GM23338 (cell line): ENCODE data around the gene ME3. TPM values are rescaled to one million over a fixed set of nuclear protein-coding genes. Genes with fewer than 3 reads are reported as not detected.
A peak's percentile ranks its signal among the peaks of the same experiment; 100 is the strongest.

ENCODE experiments used
- ATAC-seq: fragments of 200-7000 bp; cut with Tn5 transposase; 3 replicates; pipeline ENCODE4 v1.9.1; 2020
- DNase-seq: peaks from one replicate; pipeline ENCODE4 v3.0.0-alpha.2; 2015; ENCODE audit warnings: low spot score
- H2AFZ ChIP-seq: fragments of 200-600 bp; sonication (generic); 2 replicates; pipeline ENCODE4 v1.8.0; 2016; ENCODE audit warnings: antibody characterized with exemption, mild to moderate bottlenecking, moderate library complexity
- H3F3A ChIP-seq: fragments of 200-600 bp; sonication (generic); replicated peaks from 2 replicates; pipeline ENCODE4 v1.8.0; 2017; ENCODE audit warnings: antibody characterized with exemption, mixed run types, low read depth
- H3K27ac ChIP-seq: fragments of 200-600 bp; sonication (generic); 2 replicates; pipeline ENCODE4 v1.6.1; 2016; ENCODE audit warnings: low read depth
- H3K27me3 ChIP-seq: fragments of 200-600 bp; sonication (generic); 2 replicates; pipeline ENCODE4 v1.8.0; 2016; ENCODE audit warnings: mild to moderate bottlenecking, mixed run types, moderate library complexity; ENCODE audit not compliant: insufficient read depth
- H3K36me3 ChIP-seq: fragments of 200-600 bp; sonication (generic); 2 replicates; pipeline ENCODE4 v1.8.0; 2016; ENCODE audit warnings: mild to moderate bottlenecking; ENCODE audit not compliant: insufficient read depth
- H3K4me1 ChIP-seq: fragments of 200-600 bp; sonication (generic); 2 replicates; pipeline ENCODE4 v1.8.0; 2016; ENCODE audit warnings: mild to moderate bottlenecking, moderate library complexity; ENCODE audit not compliant: insufficient read depth
- H3K4me2 ChIP-seq: fragments of 200-600 bp; sonication (generic); 2 replicates; pipeline ENCODE4 v1.7.1; 2017; ENCODE audit warnings: mixed run types
- H3K4me3 ChIP-seq: fragments of 200-600 bp; sonication (generic); 2 replicates; pipeline ENCODE4 v1.6.1; 2016; ENCODE audit warnings: mixed run types
- H3K79me2 ChIP-seq: fragments of 200-600 bp; sonication (generic); replicated peaks from 2 replicates; pipeline ENCODE4 v1.8.0; 2017; ENCODE audit warnings: mild to moderate bottlenecking; ENCODE audit not compliant: insufficient read depth
- H3K9me2 ChIP-seq: fragments of 200-600 bp; sonication (generic); 2 replicates; pipeline ENCODE4 v1.8.0; 2017; ENCODE audit not compliant: insufficient read depth
- H4K20me1 ChIP-seq: fragments of 200-600 bp; sonication (generic); replicated peaks from 2 replicates; pipeline ENCODE4 v1.8.0; 2017; ENCODE audit warnings: mild to moderate bottlenecking; ENCODE audit not compliant: insufficient read depth
- H3K27ac Mint-ChIP-seq: 2 replicates; pipeline ENCODE4 v1.8.0; 2020; ENCODE audit warnings: inconsistent platforms, mild to moderate bottlenecking, moderate library complexity, mixed read lengths
- H3K27me3 Mint-ChIP-seq: 3 replicates; pipeline ENCODE4 v1.8.0; 2022; ENCODE audit warnings: low read depth, mild to moderate bottlenecking, moderate library complexity, mixed read lengths, inconsistent platforms; ENCODE audit not compliant: insufficient read depth, poor library complexity
- H3K36me3 Mint-ChIP-seq: 3 replicates; pipeline ENCODE4 v1.8.0; 2021; ENCODE audit warnings: low read depth, mild to moderate bottlenecking, inconsistent platforms, moderate library complexity, mixed read lengths
- H3K4me1 Mint-ChIP-seq: 3 replicates; pipeline ENCODE4 v1.8.0; 2020; ENCODE audit warnings: mild to moderate bottlenecking, inconsistent platforms, mixed read lengths
- H3K4me3 Mint-ChIP-seq: 3 replicates; pipeline ENCODE4 v1.8.0; 2021; ENCODE audit warnings: moderate library complexity, mild to moderate bottlenecking, inconsistent platforms, mixed read lengths
- H3K9me3 Mint-ChIP-seq: 3 replicates; pipeline ENCODE4 v1.8.0; 2020; ENCODE audit warnings: moderate library complexity, mild to moderate bottlenecking, inconsistent platforms, mixed read lengths
- CREB1 ChIP-seq: fragments of 250-450 bp; sonication (Bioruptor Pico); IDR thresholded peaks from 2 replicates; pipeline ENCODE4 v1.5.0; 2020; ENCODE audit warnings: low read depth, mild to moderate bottlenecking, moderate library complexity
- CTCF ChIP-seq, 2 experiments: fragments of 200-600 bp in 1 of 2; sonication (generic) in 1 of 2; conservative IDR thresholded peaks; 2 replicates each; pipeline versions ENCODE4 v1.5.1 to v1.6.1; 2016 to 2017; ENCODE audit warnings: antibody characterized with exemption in 2 of 2, low read depth in 2 of 2, mild to moderate bottlenecking in 2 of 2, moderate library complexity in 1 of 2
- ETS1 ChIP-seq: IDR thresholded peaks from 2 replicates; pipeline ENCODE4 v1.6.1; 2016; ENCODE audit warnings: antibody characterized with exemption
- EZH2 ChIP-seq: fragments of 200-600 bp; sonication (generic); IDR thresholded peaks from one replicate; pipeline ENCODE4 v1.8.0; 2017; ENCODE audit warnings: antibody characterized with exemption, mild to moderate bottlenecking, low read depth; ENCODE audit not compliant: unreplicated experiment
- EZH2phosphoT487 ChIP-seq: fragments of 200-600 bp; sonication (generic); IDR thresholded peaks from one replicate; pipeline ENCODE4 v1.8.1; 2018; ENCODE audit warnings: antibody characterized with exemption; ENCODE audit not compliant: unreplicated experiment
- JUNB ChIP-seq: IDR thresholded peaks from one replicate; pipeline ENCODE4 v1.6.1; 2016; ENCODE audit warnings: antibody characterized with exemption; ENCODE audit not compliant: unreplicated experiment
- NANOG ChIP-seq: IDR thresholded peaks from 2 replicates; pipeline ENCODE4 v1.6.1; 2016; ENCODE audit warnings: antibody characterized with exemption, borderline replicate concordance
- POLR2AphosphoS5 ChIP-seq: IDR thresholded peaks from 2 replicates; pipeline ENCODE4 v1.6.1; 2016; ENCODE audit warnings: antibody characterized with exemption, low read depth
- REST ChIP-seq: IDR thresholded peaks from one replicate; pipeline ENCODE4 v1.6.1; 2018; ENCODE audit warnings: antibody characterized with exemption; ENCODE audit not compliant: unreplicated experiment
- STAT1 ChIP-seq: IDR thresholded peaks from one replicate; pipeline ENCODE4 v1.6.1; 2016; ENCODE audit warnings: antibody characterized with exemption; ENCODE audit not compliant: unreplicated experiment
- ZNF114 ChIP-seq: fragments of 250-450 bp; sonication (Bioruptor Pico); IDR thresholded peaks from 2 replicates; pipeline ENCODE4 v1.5.0; 2020; ENCODE audit warnings: mild to moderate bottlenecking, moderate library complexity
- ZNF331 ChIP-seq: fragments of 250-450 bp; sonication (Bioruptor Pico); IDR thresholded peaks from 2 replicates; pipeline ENCODE4 v1.5.0; 2020; ENCODE audit warnings: low read depth, mild to moderate bottlenecking, moderate library complexity
- polyA plus RNA-seq: library from polyadenylated mRNA; unstranded; fragments of >200 nt; fragmentation: Nextera tagmentation; extraction: Ambion mirVana; gene quantifications from 2 replicates; pipeline ENCODE4 v1.2.1, GENCODE V29; 2016
- total RNA-seq: library from RNA; depleted of rRNA; stranded (reverse); fragments of >200 nt; shearing (Covaris generic); gene quantifications from 2 replicates; pipeline ENCODE4 v1.2.3, GENCODE V29; 2014

Gene ME3
- total and polyA plus RNA-seq, 2 experiments from 2014 or later: 1.3 to 4.0 TPM

GRCh38 chr11:86593833-86594232 is 78.6 kb downstream of the ME3 start:
- no peak overlapping the region for H3K4me3 Mint-ChIP-seq
- Histone ChIP-seq H2AFZ (no peak overlapping the region), H3K36me3 (no peaks in the 10 kb centered on the region; the same call in 1 of the 2 replicates), H3K27ac (no peak overlapping the region), H3K9me2 (peaks cover 5% of the 10 kb centered on the region; the same call in 1 of the 2 replicates), H3K4me3 (no peak overlapping the region), H4K20me1 (no peaks in the 10 kb centered on the region), H3K79me2 (no peaks in the 10 kb centered on the region), H3K4me2 (no peak overlapping the region), H3F3A (no peaks in the 10 kb centered on the region), H3K4me1 (peaks cover 23% of the 10 kb centered on the region), H3K27me3 (no peaks in the 10 kb centered on the region)
- H3K9me3 Mint-ChIP-seq: peaks cover 24% of the 10 kb centered on the region
- H3K27ac Mint-ChIP-seq: no peak overlapping the region
- ATAC-seq (no peak), DNase-seq (no peak)
- TF ChIP-seq EZH2: no peak
- no peak for TF ChIP-seq ZNF331 (CRISPR knock-in tag)
- TF ChIP-seq CTCF (conservative IDR thresholded peaks at IDR 0.05; ENCODE audit: low read depth in 2 of 2): no peak
- no peaks in the 10 kb centered on the region for H3K27me3 Mint-ChIP-seq
- peaks cover 33% of the 10 kb centered on the region for H3K4me1 Mint-ChIP-seq
- H3K36me3 Mint-ChIP-seq: peaks cover 22% of the 10 kb centered on the region; the same call in 2 of the 3 replicates

- Histone ChIP-seq H3K4me1 (peaks cover 23% of the 10 kb centered on the region), H3F3A (no peaks in the 10 kb centered on the region), H3K27me3 (no peaks in the 10 kb centered on the region), H4K20me1 (no peaks in the 10 kb centered on the region), H2AFZ (0 out of 2 replicates have a peak overlapping the region, but pooled peaks have one; percentile 15), H3K36me3 (no peaks in the 10 kb centered on the region; the same call in 1 of the 2 replicates), H3K27ac (no peak overlapping the region; the same call in 1 of the 2 replicates), H3K79me2 (no peaks in the 10 kb centered on the region), H3K4me3 (no peak overlapping the region), H3K9me2 (peaks cover 5% of the 10 kb centered on the region; the same call in 1 of the 2 replicates), H3K4me2 (no peak overlapping the region)
- peak overlapping the region; percentile 61; the same call in 1 of the 2 replicates for H3K27ac Mint-ChIP-seq
- no peaks in the 10 kb centered on the region for H3K27me3 Mint-ChIP-seq
- H3K9me3 Mint-ChIP-seq: peaks cover 15% of the 10 kb centered on the region
- ATAC-seq (0 out of 3 replicates have a peak, but pooled peaks have one; percentile 13), DNase-seq (no peak)
- peaks cover 38% of the 10 kb centered on the region for H3K4me1 Mint-ChIP-seq
- TF ChIP-seq NANOG: no peak
- no peak for TF ChIP-seq JUNB
- TF ChIP-seq STAT1: no peak
- no peak for TF ChIP-seq REST
- no peak for TF ChIP-seq EZH2phosphoT487
- TF ChIP-seq ZNF114: no peak
- no peak for TF ChIP-seq POLR2AphosphoS5
- no peak for TF ChIP-seq CTCF (conservative IDR thresholded peaks at IDR 0.05; ENCODE audit: low read depth in 2 of 2)
- no peak for TF ChIP-seq ETS1
- no peak for TF ChIP-seq CREB1 (CRISPR knock-in tag)
- no peak for TF ChIP-seq ZNF331 (CRISPR knock-in tag)
- TF ChIP-seq EZH2: no peak
- H3K4me3 Mint-ChIP-seq: no peak overlapping the region
- peaks cover 15% of the 10 kb centered on the region; the same call in 2 of the 3 replicates for H3K36me3 Mint-ChIP-seq
These were observed 79.6 kb downstream of the ME3 start for GRCh38 chr11:86592659-86593451.
